CD4-positive, alpha-beta T cell treated with Interleukin-17A for 1 hour (primary cell): ENCODE results near the gene DGCR8.
A peak's percentile ranks its signal among the peaks of the same experiment; 100 is the strongest.

Source experiments
- DNase-seq: peaks from one replicate; pipeline ENCODE4 v3.0.0-alpha.2; 2020

DGCR8 gene

GRCh38 chr22:20111689-20112622, 31.9 kb downstream of the DGCR8 start:
- no peak for DNase-seq

GRCh38 chr22:20112623-20113511, 32.8 kb downstream of the DGCR8 start:
- no peak for DNase-seq

GRCh38 chr22:20113551-20114310, 33.7 kb downstream of the DGCR8 start:
- DNase-seq = no peak

- DNase-seq = no peak
Measured at GRCh38 chr22:20114506-20115475, 34.8 kb downstream of the DGCR8 start.

- DNase-seq = no peak
Measured at GRCh38 chr22:20115691-20116375, 35.8 kb downstream of the DGCR8 start, which contains the start of gene RANBP1. Gene RANBP1 (plus strand): TSS chr22:20116104. CDS start chr22:20116185, 81 bp downstream.

GRCh38 chr22:20116376-20116950, 36.4 kb downstream of the DGCR8 start:
- DNase-seq = no peak

GRCh38 chr22:20116951-20117632, 37.1 kb downstream of the DGCR8 start, which contains the start of gene TRMT2A:
Gene TRMT2A (minus strand): TSS chr22:20117226. CDS start chr22:20116906, 320 bp downstream.
- peak; percentile 97 for DNase-seq

- peak; percentile 61 for DNase-seq
Measured at GRCh38 chr22:20117633-20118299, 37.7 kb downstream of the DGCR8 start.

- DNase-seq = no peak
Measured at GRCh38 chr22:20118300-20119020, 38.4 kb downstream of the DGCR8 start.

GRCh38 chr22:20121856-20122415, 41.9 kb downstream of the DGCR8 start:
- no peak for DNase-seq

GRCh38 chr22:20123366-20124082, 43.5 kb downstream of the DGCR8 start:
- DNase-seq = no peak

GRCh38 chr22:20124083-20124787, 44.2 kb downstream of the DGCR8 start:
- no peak for DNase-seq

GRCh38 chr22:20125201-20126174, 45.4 kb downstream of the DGCR8 start:
- DNase-seq = no peak

- no peak for DNase-seq
Measured at GRCh38 chr22:20126284-20127029, 46.4 kb downstream of the DGCR8 start.
